Panc1 (cell line): ENCODE results near the gene ROR1. TPM values are rescaled to one million over a fixed set of nuclear protein-coding genes. Genes with fewer than 3 reads are reported as not detected.

Experiments
- ATAC-seq: fragments of 200-7000 bp; cut with Tn5 transposase; 2 replicates; pipeline ENCODE4 v1.9.1; 2020; ENCODE audit warnings: mild to moderate bottlenecking, moderate library complexity
- BruUV-seq: library from RNA; stranded (reverse); fragments of 400-500 nt; replicated peaks from 2 replicates; lab custom pipeline; 2021; lab: Mats Ljungman, UMichigan
- CTCF ChIA-PET: fragments of 300-600 bp; sonication (Branson Sonifier 250); formaldehyde crosslinking; loops from one replicate; lab custom pipeline; 2022; ENCODE audit warnings: antibody characterized with exemption; lab: Charles Lee
- POLR2A ChIA-PET: fragments of 300-600 bp; sonication (Branson Sonifier 250); formaldehyde crosslinking; loops from one replicate; lab custom pipeline; 2022; ENCODE audit warnings: antibody characterized with exemption; lab: Charles Lee
- DNase-seq: peaks from one replicate; pipeline ENCODE4 v3.0.0-alpha.2; 2010; ENCODE audit warnings: low read depth, low spot score
- H3K27ac ChIP-seq: 2 replicates; pipeline ENCODE4 v1.5.1; 2011; ENCODE audit warnings: mild to moderate bottlenecking, low read length, inconsistent platforms
- H3K27me3 ChIP-seq: fragments of 200-500 bp; sonication (Bioruptor generic); 2 replicates; pipeline ENCODE4 v1.6.0; 2014; ENCODE audit warnings: low read length, inconsistent platforms; ENCODE audit not compliant: control insufficient read depth, insufficient read depth
- H3K36me3 ChIP-seq: fragments of 200-500 bp; sonication (Bioruptor generic); 2 replicates; pipeline ENCODE4 v1.5.1; 2014; ENCODE audit warnings: inconsistent platforms, mild to moderate bottlenecking, low read length, moderate library complexity; ENCODE audit not compliant: control insufficient read depth, insufficient read depth
- H3K4me1 ChIP-seq: 2 replicates; pipeline ENCODE4 v1.5.1; 2011; ENCODE audit warnings: inconsistent platforms, mild to moderate bottlenecking, low read length, moderate library complexity; ENCODE audit not compliant: control insufficient read depth, insufficient read depth
- H3K4me3 ChIP-seq, 2 experiments: 2 replicates each; pipeline ENCODE4 v1.5.1; 2011 to 2012; ENCODE audit warnings: low read depth in 2 of 2, low read length in 2 of 2, mild to moderate bottlenecking in 2 of 2, inconsistent platforms in 1 of 2, moderate library complexity in 1 of 2
- H3K9me3 ChIP-seq: fragments of 200-500 bp; sonication (Bioruptor generic); 2 replicates; pipeline ENCODE4 v1.5.1; 2014; ENCODE audit warnings: low read depth, mild to moderate bottlenecking, inconsistent platforms, low read length, moderate library complexity; ENCODE audit not compliant: control insufficient read depth, insufficient read depth
- CTCF ChIP-seq: fragments of 450-650 bp; IDR thresholded peaks from 2 replicates; pipeline ENCODE4 v1.5.1; 2017; ENCODE audit warnings: mild to moderate bottlenecking
- POLR2AphosphoS5 ChIP-seq: IDR thresholded peaks from 2 replicates; pipeline ENCODE4 v1.6.1; 2012; ENCODE audit warnings: mild to moderate bottlenecking, low read depth, low read length, moderate library complexity
- REST ChIP-seq, 2 experiments: IDR thresholded peaks; 2 replicates each; pipeline ENCODE4 v1.6.1; 2011 to 2012; ENCODE audit warnings: low read depth in 2 of 2, control low read depth in 1 of 2, low read length in 1 of 2, mild to moderate bottlenecking in 1 of 2, moderate library complexity in 1 of 2; ENCODE audit not compliant: insufficient read depth in 1 of 2
- SIN3A ChIP-seq: IDR thresholded peaks from 2 replicates; pipeline ENCODE4 v1.6.1; 2012; ENCODE audit warnings: low read depth, mild to moderate bottlenecking, low read length, moderate library complexity, borderline replicate concordance; ENCODE audit not compliant: insufficient read depth
- TCF7L2 ChIP-seq: IDR thresholded peaks from 2 replicates; pipeline ENCODE4 v1.6.1; 2011; ENCODE audit warnings: mild to moderate bottlenecking, low read depth, low read length, inconsistent platforms
- in situ Hi-C: cut with HindIII; loops from 2 replicates; pipeline ENCODE4 v1.10.0; 2016; ENCODE audit warnings: low sequenced_read_pairs, low pct_unique_long_range_greater_than_20kb
- intact Hi-C: fragments of 100-400 bp; cut with micrococcal nuclease; formaldehyde crosslinking; loops from one replicate; pipeline ENCODE4 v1.10.0; 2022; ENCODE audit not compliant: unreplicated experiment
- total RNA-seq: library from RNA; stranded (reverse); gene quantifications from one replicate; pipeline ENCODE4 v1.2.1, GENCODE V29; 2021; ENCODE audit not compliant: unreplicated experiment

Gene ROR1
- total RNA-seq, 1 experiment from 2014 or later, result 19.3 TPM

GRCh38 chr1:63888984-63889383, 115.2 kb downstream of the ROR1 start:
- no peak for ATAC-seq
- BruUV-seq, result no TSS peak
- POLR2A ChIA-PET, result no interaction called here
- CTCF ChIA-PET, result no interaction called here
- H3K4me3 ChIP-seq, result no peak overlapping the region
- TF ChIP-seq REST (IDR thresholded peaks at IDR 0.05; ENCODE audit: insufficient read depth in 1 of 2, low read depth in 2 of 2, low read length in 1 of 2) (no peak), POLR2AphosphoS5 (no peak), CTCF (no peak), SIN3A (no peak), TCF7L2 (no peak)
- no peaks in the 10 kb centered on the region for H3K9me3 ChIP-seq
- no peak overlapping the region for H3K27ac ChIP-seq
- H3K4me1 ChIP-seq, result peaks cover 21% of the 10 kb centered on the region
- no peaks in the 10 kb centered on the region for H3K36me3 ChIP-seq
- in situ Hi-C loops, result no loop called here
- no peaks in the 10 kb centered on the region for H3K27me3 ChIP-seq
- DNase-seq, result no peak
- intact Hi-C loops, result no loop called here

GRCh38 chr1:63890468-63890867, 116.7 kb downstream of the ROR1 start:
- TF ChIP-seq REST (IDR thresholded peaks at IDR 0.05; ENCODE audit: insufficient read depth in 1 of 2, low read depth in 2 of 2, low read length in 1 of 2) (no peak), CTCF (no peak), POLR2AphosphoS5 (no peak), TCF7L2 (no peak), SIN3A (no peak)
- intact Hi-C loops, result no loop called here
- ChIA-PET CTCF (no interaction called here), POLR2A (no interaction called here)
- Histone ChIP-seq H3K4me3 (no peak overlapping the region), H3K27me3 (no peaks in the 10 kb centered on the region), H3K4me1 (peaks cover 17% of the 10 kb centered on the region), H3K27ac (no peak overlapping the region), H3K36me3 (no peaks in the 10 kb centered on the region), H3K9me3 (no peaks in the 10 kb centered on the region)
- in situ Hi-C loops, result no loop called here
- ATAC-seq (no peak), DNase-seq (no peak)
- no TSS peak for BruUV-seq
